BLaER1 treated with 17β-estradiol and CSF1 and Interleukin-3, amounts not matched to agents 10 nM and 100 nM (cell line): ENCODE results near the gene MOB3B.

Experiments
- H3K27ac ChIP-seq, 11 experiments: shearing (Covaris generic); formaldehyde crosslinking; 2 replicates each; pipeline ENCODE4 v1.8.1; 2022
- H3K27me3 ChIP-seq, 11 experiments: shearing (Covaris generic); formaldehyde crosslinking; 2 replicates each; pipeline ENCODE4 v1.8.1; 2022
- H3K36me3 ChIP-seq, 11 experiments: shearing (Covaris generic); formaldehyde crosslinking; 2 replicates each; pipeline ENCODE4 v1.8.1; 2022
- H3K4me1 ChIP-seq, 10 experiments: shearing (Covaris generic); formaldehyde crosslinking; 2 replicates each; pipeline ENCODE4 v1.8.1; 2022
- H3K4me2 ChIP-seq, 11 experiments: shearing (Covaris generic); formaldehyde crosslinking; 2 replicates each; pipeline ENCODE4 v1.8.1; 2022
- H3K4me3 ChIP-seq, 10 experiments: shearing (Covaris generic); formaldehyde crosslinking; 2 replicates each; pipeline ENCODE4 v1.8.1; 2022
- H3K9ac ChIP-seq, 11 experiments: shearing (Covaris generic); formaldehyde crosslinking; 2 replicates each; pipeline ENCODE4 v1.8.1; 2022
- H3K9me3 ChIP-seq, 11 experiments: shearing (Covaris generic); formaldehyde crosslinking; replicated peaks in 1 of 11; 2 replicates each; pipeline ENCODE4 v1.8.1; 2022
- H4K20me1 ChIP-seq, 11 experiments: shearing (Covaris generic); formaldehyde crosslinking; 2 replicates each; pipeline ENCODE4 v1.8.1; 2022
- Cebpa-rat ChIP-seq, 11 experiments: shearing (Covaris generic); IDR thresholded peaks; 2 replicates each; pipeline ENCODE4 v1.8.1; 2022

The MOB3B gene

GRCh38 chr9:27431543-27432147 lies 98.0 kb downstream of the MOB3B start:
- Histone ChIP-seq H3K9ac (no peak overlapping the region), H4K20me1 (peaks cover 0 to 6% (median 0%) of the 10 kb centered on the region in 11 experiments; a peak in 1 of 22 replicates), H3K27me3 (no peaks in the 10 kb centered on the region), H3K9me3 (no peaks in the 10 kb centered on the region), H3K27ac (no peak overlapping the region), H3K4me3 (no peak overlapping the region), H3K4me2 (peak overlapping the region in 8 of 11 experiments; percentile 1 to 60 (median 16); a peak in 9 of 22 replicates), H3K36me3 (peaks cover 0 to 14% (median 0%) of the 10 kb centered on the region in 11 experiments; a peak in 2 of 22 replicates), H3K4me1 (peaks cover 9 to 55% (median 16%) of the 10 kb centered on the region in 10 experiments; a peak in 19 of 20 replicates)
- TF ChIP-seq Cebpa-rat (IDR thresholded peaks at IDR 0.05) = no peak

- Histone ChIP-seq H3K4me3 (no peak overlapping the region), H4K20me1 (peaks cover 0 to 8% (median 0%) of the 10 kb centered on the region in 11 experiments; a peak in 1 of 22 replicates), H3K4me2 (no peak overlapping the region), H3K9ac (no peak overlapping the region), H3K9me3 (no peaks in the 10 kb centered on the region), H3K4me1 (peaks cover 9 to 57% (median 16%) of the 10 kb centered on the region in 10 experiments; a peak in 19 of 20 replicates), H3K27me3 (no peaks in the 10 kb centered on the region), H3K36me3 (peaks cover 0 to 11% (median 0%) of the 10 kb centered on the region in 11 experiments; a peak in 2 of 22 replicates), H3K27ac (no peak overlapping the region)
- TF ChIP-seq Cebpa-rat (IDR thresholded peaks at IDR 0.05) = no peak
These were observed 98.7 kb downstream of the MOB3B start for GRCh38 chr9:27430750-27431535.

GRCh38 chr9:27429917-27430316 lies 99.7 kb downstream of the MOB3B start:
- peaks cover 0 to 8% (median 0%) of the 10 kb centered on the region in 11 experiments; a peak in 1 of 22 replicates for H4K20me1 ChIP-seq
- peak overlapping the region in 3 of 11 experiments; percentile 4 to 18 (median 15); a peak in 3 of 22 replicates for H3K4me2 ChIP-seq
- H3K4me1 ChIP-seq = peaks cover 9 to 47% (median 16%) of the 10 kb centered on the region in 10 experiments; a peak in 19 of 20 replicates
- H3K4me3 ChIP-seq = no peak overlapping the region
- H3K9ac ChIP-seq = no peak overlapping the region
- H3K36me3 ChIP-seq = peaks cover 0 to 6% (median 0%) of the 10 kb centered on the region in 11 experiments; a peak in 2 of 22 replicates
- no peak for TF ChIP-seq Cebpa-rat (IDR thresholded peaks at IDR 0.05)
- no peaks in the 10 kb centered on the region for H3K27me3 ChIP-seq
- H3K27ac ChIP-seq = no peak overlapping the region
- H3K9me3 ChIP-seq = no peaks in the 10 kb centered on the region

- Histone ChIP-seq H3K36me3 (peaks cover 0 to 6% (median 0%) of the 10 kb centered on the region in 11 experiments; a peak in 2 of 22 replicates), H3K4me3 (no peak overlapping the region), H3K4me1 (peaks cover 9 to 42% (median 16%) of the 10 kb centered on the region in 10 experiments; a peak in 19 of 20 replicates), H3K27me3 (no peaks in the 10 kb centered on the region), H3K4me2 (no peak overlapping the region), H3K9me3 (no peaks in the 10 kb centered on the region), H3K27ac (no peak overlapping the region), H4K20me1 (peaks cover 0 to 8% (median 0%) of the 10 kb centered on the region in 11 experiments; a peak in 1 of 22 replicates), H3K9ac (no peak overlapping the region)
- TF ChIP-seq Cebpa-rat (IDR thresholded peaks at IDR 0.05) = no peak
These were observed 100.2 kb downstream of the MOB3B start for GRCh38 chr9:27429436-27429835.

GRCh38 chr9:27428551-27428950 lies 101.1 kb downstream of the MOB3B start:
- Histone ChIP-seq H3K4me1 (peaks cover 9 to 34% (median 16%) of the 10 kb centered on the region in 10 experiments; a peak in 19 of 20 replicates), H4K20me1 (peaks cover 0 to 13% (median 0%) of the 10 kb centered on the region in 11 experiments; a peak in 2 of 22 replicates), H3K36me3 (peaks cover 0 to 10% (median 0%) of the 10 kb centered on the region in 11 experiments; a peak in 2 of 22 replicates), H3K27me3 (no peaks in the 10 kb centered on the region), H3K4me3 (no peak overlapping the region), H3K4me2 (no peak overlapping the region), H3K9ac (no peak overlapping the region), H3K27ac (no peak overlapping the region), H3K9me3 (no peaks in the 10 kb centered on the region)
- no peak for TF ChIP-seq Cebpa-rat (IDR thresholded peaks at IDR 0.05)

- Histone ChIP-seq H3K36me3 (peaks cover 0 to 10% (median 0%) of the 10 kb centered on the region in 11 experiments; a peak in 2 of 22 replicates), H3K27ac (no peak overlapping the region), H3K4me3 (no peak overlapping the region), H3K9me3 (no peaks in the 10 kb centered on the region), H3K27me3 (no peaks in the 10 kb centered on the region), H3K9ac (no peak overlapping the region), H4K20me1 (peaks cover 0 to 17% (median 0%) of the 10 kb centered on the region in 11 experiments; a peak in 2 of 22 replicates), H3K4me2 (no peak overlapping the region; a peak in 1 of 22 replicates), H3K4me1 (peaks cover 4 to 23% (median 11%) of the 10 kb centered on the region in 10 experiments; a peak in 19 of 20 replicates)
- TF ChIP-seq Cebpa-rat (IDR thresholded peaks at IDR 0.05) = no peak
These were observed 102.4 kb downstream of the MOB3B start for GRCh38 chr9:27427272-27427643.

GRCh38 chr9:27426511-27427271 lies 102.9 kb downstream of the MOB3B start:
- Histone ChIP-seq H3K36me3 (peaks cover 0 to 9% (median 0%) of the 10 kb centered on the region in 11 experiments; a peak in 2 of 22 replicates), H3K4me1 (peaks cover 0 to 17% (median 6%) of the 10 kb centered on the region in 10 experiments; a peak in 9 of 20 replicates), H3K9ac (no peak overlapping the region), H4K20me1 (peaks cover 0 to 17% (median 0%) of the 10 kb centered on the region in 11 experiments; a peak in 2 of 22 replicates), H3K9me3 (no peaks in the 10 kb centered on the region), H3K4me2 (no peak overlapping the region), H3K27ac (no peak overlapping the region), H3K4me3 (no peak overlapping the region), H3K27me3 (no peaks in the 10 kb centered on the region)
- TF ChIP-seq Cebpa-rat (IDR thresholded peaks at IDR 0.05) = no peak

- no peak for TF ChIP-seq Cebpa-rat (IDR thresholded peaks at IDR 0.05)
- Histone ChIP-seq H3K27me3 (no peaks in the 10 kb centered on the region), H3K4me2 (no peak overlapping the region), H3K4me3 (no peak overlapping the region), H3K9ac (no peak overlapping the region), H3K27ac (no peak overlapping the region), H3K9me3 (no peaks in the 10 kb centered on the region), H4K20me1 (peaks cover 0 to 17% (median 0%) of the 10 kb centered on the region in 11 experiments; a peak in 2 of 22 replicates), H3K4me1 (peaks cover 0 to 15% (median 6%) of the 10 kb centered on the region in 10 experiments; a peak in 6 of 20 replicates), H3K36me3 (peaks cover 0 to 8% (median 0%) of the 10 kb centered on the region in 11 experiments; a peak in 2 of 22 replicates)
These were observed 103.6 kb downstream of the MOB3B start for GRCh38 chr9:27425827-27426510.
